SK-N-MC (cell line): ENCODE measurements around the gene GLRX5.

Experiments used
- EZH2 ChIP-seq: fragments of 200-600 bp; sonication (generic); IDR thresholded peaks from one replicate; pipeline ENCODE4 v1.6.1; 2017; ENCODE audit warnings: antibody characterized with exemption
- FOXP2 ChIP-seq: optimal IDR thresholded peaks from 2 replicates; pipeline ENCODE3; 2011; ENCODE audit warnings: mild to moderate bottlenecking, moderate library complexity; ENCODE audit not compliant: insufficient read depth; ENCODE audit errors: extremely low read length, control extremely low read depth
- POLR2AphosphoS5 ChIP-seq: IDR thresholded peaks from 2 replicates; pipeline ENCODE4 v1.6.1; 2012; ENCODE audit warnings: mild to moderate bottlenecking, low read depth, low read length, borderline replicate concordance

GRCh38 chr14:95496111-95496681 lies 38.7 kb upstream of the GLRX5 start:
- TF ChIP-seq POLR2AphosphoS5 (no peak), EZH2 (no peak), FOXP2 (no peak)
